HG02885 (cell line): ENCODE data around the gene LINC01488.

Experiments used
- ATAC-seq: cut with Tn5 transposase; IDR thresholded peaks from one replicate; pipeline ENCODE4 v1.9.1; 2021; ENCODE audit warnings: mild to moderate bottlenecking; ENCODE audit not compliant: unreplicated experiment, poor library complexity

Gene LINC01488

GRCh38 chr11:69489031-69489745 is 7.7 kb downstream of the LINC01488 start:
- ATAC-seq = no peak

GRCh38 chr11:69489746-69490365 is 8.4 kb downstream of the LINC01488 start:
- ATAC-seq = no peak

GRCh38 chr11:69490516-69490915 is 9.1 kb downstream of the LINC01488 start:
- ATAC-seq = no peak

- no peak for ATAC-seq
Observed at GRCh38 chr11:69491071-69492031, 9.9 kb downstream of the LINC01488 start.

GRCh38 chr11:69492201-69492991 is 10.9 kb downstream of the LINC01488 start:
- no peak for ATAC-seq

- ATAC-seq = no peak
Observed at GRCh38 chr11:69493931-69494821, 12.7 kb downstream of the LINC01488 start.

- no peak for ATAC-seq
Observed at GRCh38 chr11:69494851-69495250, 13.4 kb downstream of the LINC01488 start.

- ATAC-seq = no peak
Observed at GRCh38 chr11:69495441-69496201, 14.2 kb downstream of the LINC01488 start.

GRCh38 chr11:69496202-69496557 is 14.7 kb downstream of the LINC01488 start:
- no peak for ATAC-seq

GRCh38 chr11:69496631-69497220 is 15.3 kb downstream of the LINC01488 start:
- ATAC-seq = no peak

GRCh38 chr11:69497221-69497787 is 15.8 kb downstream of the LINC01488 start:
- ATAC-seq = no peak

GRCh38 chr11:69498614-69499175 is 17.2 kb downstream of the LINC01488 start:
- no peak for ATAC-seq

- no peak for ATAC-seq
Observed at GRCh38 chr11:69499186-69499917, 17.9 kb downstream of the LINC01488 start.

GRCh38 chr11:69499918-69500284 is 18.4 kb downstream of the LINC01488 start:
- ATAC-seq = no peak

GRCh38 chr11:69500285-69501120 is 19.0 kb downstream of the LINC01488 start:
- ATAC-seq = no peak

- no peak for ATAC-seq
Observed at GRCh38 chr11:69501121-69501489, 19.6 kb downstream of the LINC01488 start.
